ENCODE results near the gene LUZP2.

LUZP2 gene

DNA sequence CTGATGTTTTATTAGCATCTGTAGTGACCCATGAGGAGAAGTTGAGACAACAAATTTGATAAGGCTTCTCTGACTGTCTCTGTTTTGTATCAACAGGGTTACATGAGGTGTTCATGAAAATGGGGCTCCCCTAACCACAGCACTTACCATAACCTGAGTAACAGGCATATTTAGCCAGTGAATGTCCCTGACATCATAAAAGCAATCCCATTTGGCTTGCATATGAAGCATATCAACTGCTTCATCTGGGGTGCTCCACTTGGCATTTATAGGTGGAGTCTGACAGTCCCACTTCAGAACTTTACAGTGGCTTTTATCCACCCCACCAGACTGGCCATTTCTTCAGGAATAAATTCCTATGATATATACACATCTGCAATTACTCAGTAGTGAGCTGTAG is 257.6 kb downstream of the LUZP2 start:
- Histone ChIP-seq H4K20me1 (ENCODE audit: low read depth, low read length) (no peaks in the 10 kb centered on the region), H3K4me2 (ENCODE audit: low read depth, low read length, poor library complexity, severe bottlenecking) (no peak overlapping the region), H3K9me2 (replicated peaks; ENCODE audit: insufficient read depth, low read length) (no peaks in the 10 kb centered on the region), H3K9ac (ENCODE audit: low read length) (no peak overlapping the region), H3K4me3 (ENCODE audit: insufficient read depth, low read length, poor library complexity, severe bottlenecking) (no peak overlapping the region), H3K27ac (ENCODE audit: low read depth, low read length) (no peak overlapping the region), H3K27me3 (ENCODE audit: low read length) (no peaks in the 10 kb centered on the region), H2AFZ (ENCODE audit: low read depth, low read length, severe bottlenecking) (no peak overlapping the region), H3F3A (ENCODE audit: insufficient read depth) (no peaks in the 10 kb centered on the region), H3K79me2 (ENCODE audit: insufficient read depth, low read length) (no peaks in the 10 kb centered on the region), H3K9me3 (ENCODE audit: insufficient read depth, low read length) (no peaks in the 10 kb centered on the region), H3K36me3 (ENCODE audit: low read length) (peaks cover 4% of the 10 kb centered on the region; the same call in 1 of the 2 replicates)
- no peak for TF ChIP-seq EZH2phosphoT487 (conservative IDR thresholded peaks at IDR 0.05; ENCODE audit: low read length)
- no peak for TF ChIP-seq CTCF (IDR thresholded peaks at IDR 0.05; ENCODE audit: insufficient read depth, low read length, poor library complexity, severe bottlenecking)

- no peak for TF ChIP-seq CTCF (IDR thresholded peaks at IDR 0.05; ENCODE audit: insufficient read depth, low read length, poor library complexity, severe bottlenecking)
- no peak for TF ChIP-seq EZH2phosphoT487 (conservative IDR thresholded peaks at IDR 0.05; ENCODE audit: low read length)
- no peak overlapping the region for H2AFZ ChIP-seq (ENCODE audit: low read depth, low read length, severe bottlenecking)
- H3K9me3 ChIP-seq (ENCODE audit: insufficient read depth, low read length), result no peaks in the 10 kb centered on the region
- H3K27me3 ChIP-seq (ENCODE audit: low read length), result no peaks in the 10 kb centered on the region
- no peak overlapping the region for H3K9ac ChIP-seq (ENCODE audit: low read length)
- no peak overlapping the region for H3K27ac ChIP-seq (ENCODE audit: low read depth, low read length)
- H4K20me1 ChIP-seq (ENCODE audit: low read depth, low read length), result no peaks in the 10 kb centered on the region
- no peaks in the 10 kb centered on the region for H3K79me2 ChIP-seq (ENCODE audit: insufficient read depth, low read length)
- H3K36me3 ChIP-seq (ENCODE audit: low read length), result peaks cover 4% of the 10 kb centered on the region; the same call in 1 of the 2 replicates
- H3K9me2 ChIP-seq (replicated peaks; ENCODE audit: insufficient read depth, low read length), result no peaks in the 10 kb centered on the region
- H3K4me3 ChIP-seq (ENCODE audit: insufficient read depth, low read length, poor library complexity, severe bottlenecking), result no peak overlapping the region
- H3F3A ChIP-seq (ENCODE audit: insufficient read depth), result no peaks in the 10 kb centered on the region
- no peak overlapping the region for H3K4me2 ChIP-seq (ENCODE audit: low read depth, low read length, poor library complexity, severe bottlenecking)
These were observed 258.5 kb downstream of the LUZP2 start for GRCh38 chr11:24755260-24755839.

GRCh38 chr11:24759742-24760141 is 262.9 kb downstream of the LUZP2 start:
- H3F3A ChIP-seq (ENCODE audit: insufficient read depth), result no peaks in the 10 kb centered on the region
- H3K79me2 ChIP-seq (ENCODE audit: insufficient read depth, low read length), result no peaks in the 10 kb centered on the region
- H3K4me3 ChIP-seq (ENCODE audit: insufficient read depth, low read length, poor library complexity, severe bottlenecking), result no peak overlapping the region
- no peak overlapping the region for H3K4me2 ChIP-seq (ENCODE audit: low read depth, low read length, poor library complexity, severe bottlenecking)
- no peak overlapping the region for H2AFZ ChIP-seq (ENCODE audit: low read depth, low read length, severe bottlenecking)
- H3K36me3 ChIP-seq (ENCODE audit: low read length), result peaks cover 4% of the 10 kb centered on the region; the same call in 1 of the 2 replicates
- H3K27ac ChIP-seq (ENCODE audit: low read depth, low read length), result no peak overlapping the region
- H3K9me3 ChIP-seq (ENCODE audit: insufficient read depth, low read length), result no peaks in the 10 kb centered on the region
- TF ChIP-seq EZH2phosphoT487 (conservative IDR thresholded peaks at IDR 0.05; ENCODE audit: low read length) (no peak), CTCF (IDR thresholded peaks at IDR 0.05; ENCODE audit: insufficient read depth, low read length, poor library complexity, severe bottlenecking) (no peak)
- no peak overlapping the region for H3K9ac ChIP-seq (ENCODE audit: low read length)
- H3K27me3 ChIP-seq (ENCODE audit: low read length), result no peaks in the 10 kb centered on the region
- H4K20me1 ChIP-seq (ENCODE audit: low read depth, low read length), result no peaks in the 10 kb centered on the region
- no peaks in the 10 kb centered on the region for H3K9me2 ChIP-seq (replicated peaks; ENCODE audit: insufficient read depth, low read length)
